ENCODE data around the gene FAF1. TPM values are rescaled to one million over a fixed set of nuclear protein-coding genes. Genes with fewer than 3 reads are reported as not detected.

Gene FAF1
- total RNA-seq, 1 experiment from 2014 or later: 73.2 TPM

GRCh38 chr1:50973875-50974617 lies 14.0 kb upstream of the FAF1 start:
- intact Hi-C loops (cut with micrococcal nuclease): no loop called here
- Histone ChIP-seq H3K4me3 (replicated peaks in 1 of 2; ENCODE audit: low read depth in 1 of 2, low read length in 2 of 2) (no peak overlapping the region), H3K36me3 (ENCODE audit: control insufficient read depth in 1 of 2, insufficient read depth in 2 of 2, low read length in 2 of 2) (no peaks in the 10 kb centered on the region), H3K9me3 (ENCODE audit: control insufficient read depth in 1 of 2, insufficient read depth in 1 of 2, low read depth in 1 of 2, low read length in 2 of 2) (no peaks in the 10 kb centered on the region), H3K9me2 (ENCODE audit: insufficient read depth) (no peaks in the 10 kb centered on the region; the same call in 1 of the 2 replicates), H3K27ac (ENCODE audit: low read depth, low read length) (no peak overlapping the region), H3K9ac (ENCODE audit: low read length) (no peak overlapping the region), H3K4me1 (ENCODE audit: control insufficient read depth in 1 of 2, insufficient read depth in 2 of 2, low read length in 2 of 2) (peaks cover 6 to 24% of the 10 kb centered on the region in 2 experiments; a peak in 3 of 4 replicates), H3K27me3 (ENCODE audit: insufficient read depth, low read length) (no peaks in the 10 kb centered on the region), H3K4me2 (ENCODE audit: low read length) (no peak overlapping the region), H3K79me2 (ENCODE audit: insufficient read depth, low read length) (no peaks in the 10 kb centered on the region), H2AFZ (ENCODE audit: low read depth, low read length, poor library complexity, severe bottlenecking) (no peak overlapping the region), H4K20me1 (ENCODE audit: insufficient read depth) (no peaks in the 10 kb centered on the region)
- DNase-seq (ENCODE audit: low read depth, low spot score) (no peak), ATAC-seq (no peak)
- ChIA-PET RAD21 (ENCODE audit: low non-redundant PET in 1 of 2, low total read pairs in 2 of 2, uncharacterized antibody in 2 of 2, unreplicated experiment in 2 of 2) (no interaction called here), CTCF (no interaction called here), POLR2A (no interaction called here)
- BruUV-seq (replicated peaks): no TSS peak
- TF ChIP-seq TCF7L2 (IDR thresholded peaks at IDR 0.05; ENCODE audit: borderline replicate concordance, extremely low read depth, insufficient read depth, insufficient read length) (no peak), MAX (IDR thresholded peaks at IDR 0.05) (no peak), FOSL1 (IDR thresholded peaks at IDR 0.05; ENCODE audit: low read depth) (no peak)

GRCh38 chr1:50973255-50973654 lies 13.2 kb upstream of the FAF1 start:
- Histone ChIP-seq H2AFZ (ENCODE audit: low read depth, low read length, poor library complexity, severe bottlenecking) (no peak overlapping the region), H3K4me2 (ENCODE audit: low read length) (no peak overlapping the region)
- CTCF ChIA-PET: no interaction called here

More at GRCh38 chr1:50973255-50973654, 13.2 kb upstream of the FAF1 start:
- Histone ChIP-seq H3K4me3 (replicated peaks in 1 of 2; ENCODE audit: low read depth in 1 of 2, low read length in 2 of 2) (no peak overlapping the region), H3K36me3 (ENCODE audit: control insufficient read depth in 1 of 2, insufficient read depth in 2 of 2, low read length in 2 of 2) (no peaks in the 10 kb centered on the region), H3K27ac (ENCODE audit: low read depth, low read length) (no peak overlapping the region), H3K79me2 (ENCODE audit: insufficient read depth, low read length) (no peaks in the 10 kb centered on the region), H4K20me1 (ENCODE audit: insufficient read depth) (no peaks in the 10 kb centered on the region), H3K4me1 (ENCODE audit: control insufficient read depth in 1 of 2, insufficient read depth in 2 of 2, low read length in 2 of 2) (peaks cover 0 to 17% of the 10 kb centered on the region in 2 experiments; a peak in 2 of 4 replicates), H3K9ac (ENCODE audit: low read length) (no peak overlapping the region), H3K9me2 (ENCODE audit: insufficient read depth) (no peaks in the 10 kb centered on the region; the same call in 1 of the 2 replicates), H3K27me3 (ENCODE audit: insufficient read depth, low read length) (no peaks in the 10 kb centered on the region), H3K9me3 (ENCODE audit: control insufficient read depth in 1 of 2, insufficient read depth in 1 of 2, low read depth in 1 of 2, low read length in 2 of 2) (no peaks in the 10 kb centered on the region)
- ChIA-PET RAD21 (ENCODE audit: low non-redundant PET in 1 of 2, low total read pairs in 2 of 2, uncharacterized antibody in 2 of 2, unreplicated experiment in 2 of 2) (no interaction called here), POLR2A (no interaction called here)
- ATAC-seq (no peak), DNase-seq (ENCODE audit: low read depth, low spot score) (no peak)
- no peak for TF ChIP-seq RAD21 (IDR thresholded peaks at IDR 0.05; ENCODE audit: low read depth)
- TF ChIP-seq ATF3 (IDR thresholded peaks at IDR 0.05): no peak
- TF ChIP-seq, protein P1, sequence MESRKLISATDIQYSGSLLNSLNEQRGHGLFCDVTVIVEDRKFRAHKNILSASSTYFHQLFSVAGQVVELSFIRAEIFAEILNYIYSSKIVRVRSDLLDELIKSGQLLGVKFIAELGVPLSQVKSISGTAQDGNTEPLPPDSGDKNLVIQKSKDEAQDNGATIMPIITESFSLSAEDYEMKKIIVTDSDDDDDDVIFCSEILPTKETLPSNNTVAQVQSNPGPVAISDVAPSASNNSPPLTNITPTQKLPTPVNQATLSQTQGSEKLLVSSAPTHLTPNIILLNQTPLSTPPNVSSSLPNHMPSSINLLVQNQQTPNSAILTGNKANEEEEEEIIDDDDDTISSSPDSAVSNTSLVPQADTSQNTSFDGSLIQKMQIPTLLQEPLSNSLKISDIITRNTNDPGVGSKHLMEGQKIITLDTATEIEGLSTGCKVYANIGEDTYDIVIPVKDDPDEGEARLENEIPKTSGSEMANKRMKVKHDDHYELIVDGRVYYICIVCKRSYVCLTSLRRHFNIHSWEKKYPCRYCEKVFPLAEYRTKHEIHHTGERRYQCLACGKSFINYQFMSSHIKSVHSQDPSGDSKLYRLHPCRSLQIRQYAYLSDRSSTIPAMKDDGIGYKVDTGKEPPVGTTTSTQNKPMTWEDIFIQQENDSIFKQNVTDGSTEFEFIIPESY (IDR thresholded peaks at IDR 0.05; ENCODE audit: extremely low read depth, insufficient replicate concordance, low read length): no peak
- no peak for TF ChIP-seq REST (IDR thresholded peaks at IDR 0.05; ENCODE audit: low read depth)
- TF ChIP-seq EGR1 (IDR thresholded peaks at IDR 0.05; ENCODE audit: low read depth): no peak
- BruUV-seq (replicated peaks): no TSS peak
- intact Hi-C loops (cut with micrococcal nuclease): no loop called here
